ENCODE measurements around the gene RRAD. TPM values are rescaled to one million over a fixed set of nuclear protein-coding genes. Genes with fewer than 3 reads are reported as not detected.
A peak's percentile ranks its signal among the peaks of the same experiment; 100 is the strongest.

The RRAD gene
- total and polyA plus RNA-seq, 2 of the 4 experiments (the other 2 are of a cell fraction): 1.3 to 2.1 TPM

- peak within 1 kb of the TSS; percentile 82; the same call in 1 of the 2 replicates for H3K23ac ChIP-seq (ENCODE audit: low read depth, low read length)
- H4K91ac ChIP-seq (ENCODE audit: insufficient read depth, low read depth, low read length): peak within 1 kb of the TSS; percentile 87
- H3K79me1 ChIP-seq (ENCODE audit: low read depth in 1 of 2, low read length in 2 of 2): peaks cover 15 to 40% of the 10 kb centered on the region in 2 experiments
- peak within 1 kb of the TSS; percentile 52; the same call in 1 of the 3 replicates for H2BK15ac ChIP-seq (ENCODE audit: low read depth, low read length)
- H3K4me3 ChIP-seq (ENCODE audit: insufficient read depth, low read depth, low read length): peak within 1 kb of the TSS; percentile 79
- peak within 1 kb of the TSS; percentile 43 for H2BK5ac ChIP-seq (ENCODE audit: low read depth, low read length, poor library complexity, severe bottlenecking)
- dilution Hi-C loops (cut with HindIII; ENCODE audit: low sequenced_read_pairs, unreplicated experiment): no loop called here
- in situ Hi-C loops (cut with MboI; ENCODE audit: low sequenced_read_pairs): no loop called here
- H4K5ac ChIP-seq (ENCODE audit: low read depth, low read length): peak within 1 kb of the TSS; percentile 60
- H3K27me3 ChIP-seq (ENCODE audit: control insufficient read depth, insufficient read depth, low read length): no peaks in the 10 kb centered on the region
- intact Hi-C loops (cut with micrococcal nuclease): no loop called here
- no peaks in the 10 kb centered on the region for H3K9me3 ChIP-seq (ENCODE audit: control insufficient read depth, insufficient read depth, low read length)
- no TSS peak for BruUV-seq (replicated peaks)
- H2BK120ac ChIP-seq (ENCODE audit: low read depth, low read length): peak within 1 kb of the TSS; percentile 55; the same call in 1 of the 2 replicates
- H2AK5ac ChIP-seq (ENCODE audit: low read depth, low read length): peak within 1 kb of the TSS; percentile 73
- H3K4ac ChIP-seq (ENCODE audit: low read depth, low read length): peak within 1 kb of the TSS; percentile 88
- peak within 1 kb of the TSS; percentile 81 for H2BK20ac ChIP-seq (ENCODE audit: low read depth, low read length)
- POLR2A ChIA-PET (ENCODE audit: unreplicated experiment): no interaction called here
- 3% methylated on average over 5 of the region's 58 CpGs; no CpG with 5 or more reads in 1 of the 2 experiments for WGBS, 2 experiments (ENCODE audit: extremely low coverage in 2 of 2, insufficient read length in 1 of 2)
- ATAC-seq (ENCODE audit: low read depth) (peak; percentile 99), DNase-seq (peak; percentile 90)
- H3K27ac ChIP-seq (ENCODE audit: insufficient read depth, low read length): peak within 1 kb of the TSS; percentile 39
- H2AFZ ChIP-seq (replicated peaks; ENCODE audit: low read length, poor library complexity): peak within 1 kb of the TSS; percentile 93
- peaks cover 10% of the 10 kb centered on the region for H3K9me1 ChIP-seq (ENCODE audit: insufficient read depth, low read length)
- H4K8ac ChIP-seq (ENCODE audit: low read depth in 2 of 2, low read length in 2 of 2): peak within 1 kb of the TSS; percentile 91 to 94
- H4K20me1 ChIP-seq (ENCODE audit: insufficient read depth, low read length): peaks cover under 1% of the 10 kb centered on the region; the same call in 1 of the 2 replicates
- H3K36me3 ChIP-seq (ENCODE audit: control insufficient read depth, insufficient read depth, low read length): peaks cover 12% of the 10 kb centered on the region
- CTCF ChIA-PET: interaction anchor here (1.0 to 1.5 kb wide), 3 partner anchors 12 to 50 kb away, joined by 4 to 9 read pairs (median 5); partner anchors contain the start of gene NAE1
- H3K4me2 ChIP-seq (ENCODE audit: low read depth, low read length): peak within 1 kb of the TSS; percentile 88
- H3K9ac ChIP-seq (ENCODE audit: low read depth, low read length): peak within 1 kb of the TSS; percentile 53
- H2AK9ac ChIP-seq (replicated peaks; ENCODE audit: low read depth, low read length, poor library complexity): peak within 1 kb of the TSS; percentile 92
- peaks cover 8% of the 10 kb centered on the region for H3K4me1 ChIP-seq (ENCODE audit: control insufficient read depth, insufficient read depth, low read length)
- peak within 1 kb of the TSS; percentile 38 for H3K18ac ChIP-seq (ENCODE audit: low read depth, low read length)
- peak within 1 kb of the TSS; percentile 64 for H3K14ac ChIP-seq (replicated peaks; ENCODE audit: low read depth, low read length)
- 0 out of 2 replicates have a peak within 1 kb of the TSS, but pooled peaks have one; percentile 0 for H3K56ac ChIP-seq (ENCODE audit: extremely low read depth, insufficient read depth, low read length)
- TF ChIP-seq, protein P1, sequence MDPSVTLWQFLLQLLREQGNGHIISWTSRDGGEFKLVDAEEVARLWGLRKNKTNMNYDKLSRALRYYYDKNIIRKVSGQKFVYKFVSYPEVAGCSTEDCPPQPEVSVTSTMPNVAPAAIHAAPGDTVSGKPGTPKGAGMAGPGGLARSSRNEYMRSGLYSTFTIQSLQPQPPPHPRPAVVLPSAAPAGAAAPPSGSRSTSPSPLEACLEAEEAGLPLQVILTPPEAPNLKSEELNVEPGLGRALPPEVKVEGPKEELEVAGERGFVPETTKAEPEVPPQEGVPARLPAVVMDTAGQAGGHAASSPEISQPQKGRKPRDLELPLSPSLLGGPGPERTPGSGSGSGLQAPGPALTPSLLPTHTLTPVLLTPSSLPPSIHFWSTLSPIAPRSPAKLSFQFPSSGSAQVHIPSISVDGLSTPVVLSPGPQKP (IDR thresholded peaks at IDR 0.05; ENCODE audit: borderline replicate concordance, low read depth, low read length): no peak
- TF ChIP-seq, protein P2, sequence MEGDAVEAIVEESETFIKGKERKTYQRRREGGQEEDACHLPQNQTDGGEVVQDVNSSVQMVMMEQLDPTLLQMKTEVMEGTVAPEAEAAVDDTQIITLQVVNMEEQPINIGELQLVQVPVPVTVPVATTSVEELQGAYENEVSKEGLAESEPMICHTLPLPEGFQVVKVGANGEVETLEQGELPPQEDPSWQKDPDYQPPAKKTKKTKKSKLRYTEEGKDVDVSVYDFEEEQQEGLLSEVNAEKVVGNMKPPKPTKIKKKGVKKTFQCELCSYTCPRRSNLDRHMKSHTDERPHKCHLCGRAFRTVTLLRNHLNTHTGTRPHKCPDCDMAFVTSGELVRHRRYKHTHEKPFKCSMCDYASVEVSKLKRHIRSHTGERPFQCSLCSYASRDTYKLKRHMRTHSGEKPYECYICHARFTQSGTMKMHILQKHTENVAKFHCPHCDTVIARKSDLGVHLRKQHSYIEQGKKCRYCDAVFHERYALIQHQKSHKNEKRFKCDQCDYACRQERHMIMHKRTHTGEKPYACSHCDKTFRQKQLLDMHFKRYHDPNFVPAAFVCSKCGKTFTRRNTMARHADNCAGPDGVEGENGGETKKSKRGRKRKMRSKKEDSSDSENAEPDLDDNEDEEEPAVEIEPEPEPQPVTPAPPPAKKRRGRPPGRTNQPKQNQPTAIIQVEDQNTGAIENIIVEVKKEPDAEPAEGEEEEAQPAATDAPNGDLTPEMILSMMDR (conservative IDR thresholded peaks at IDR 0.05; ENCODE audit: low read depth, low read length): no peak
- TF ChIP-seq RAD21 (IDR thresholded peaks at IDR 0.05; ENCODE audit: low read length) (no peak), SMC3 (IDR thresholded peaks at IDR 0.05; ENCODE audit: low read depth, low read length) (no peak), POLR2A (IDR thresholded peaks at IDR 0.05; ENCODE audit: low read depth, low read length) (0 out of 2 replicates have a peak, but pooled peaks have one; percentile 42), CHD1 (IDR thresholded peaks at IDR 0.05; ENCODE audit: low read depth, low read length) (no peak), MAZ (IDR thresholded peaks at IDR 0.05; ENCODE audit: borderline replicate concordance, low read depth, low read length) (peak; percentile 52; the same call in 1 of the 2 replicates), MAFK (IDR thresholded peaks at IDR 0.05; ENCODE audit: low read depth, low read length) (no peak), USF2 (IDR thresholded peaks at IDR 0.05; ENCODE audit: low read depth, low read length) (peak; percentile 65), BHLHE40 (IDR thresholded peaks at IDR 0.05; ENCODE audit: low read depth, low read length) (peak; percentile 69), MXI1 (IDR thresholded peaks at IDR 0.05; ENCODE audit: borderline replicate concordance, low read depth, low read length) (peak; percentile 82), RCOR1 (IDR thresholded peaks at IDR 0.05; ENCODE audit: insufficient replicate concordance, low read length) (no peak), CEBPB (IDR thresholded peaks at IDR 0.05; ENCODE audit: low read depth, low read length) (peak; percentile 87), RFX5 (IDR thresholded peaks at IDR 0.05; ENCODE audit: low read depth, low read length) (no peak)
Measured at GRCh38 chr16:66880288-66881013, 44.9 kb downstream of the RRAD start, which contains the start of gene PDP2. Gene PDP2 (plus strand): TSS chr16:66880515. CDS start chr16:66884285, 3,770 bp downstream.

All from IMR-90 (cell line).